HCT116 (cell line): ENCODE results near the gene SLC38A2. TPM values are rescaled to one million over a fixed set of nuclear protein-coding genes. Genes with fewer than 3 reads are reported as not detected.

ENCODE experiments used
- ATAC-seq: fragments of 200-7000 bp; cut with Tn5 transposase; 2 replicates; pipeline ENCODE4 v1.9.1; 2020; ENCODE audit warnings: mild to moderate bottlenecking, moderate library complexity
- BruUV-seq: library from RNA; stranded (reverse); fragments of 400-500 nt; replicated peaks from 2 replicates; lab custom pipeline; 2021; lab: Mats Ljungman, UMichigan
- CTCF ChIA-PET: fragments of 300-600 bp; sonication (Branson Sonifier 250); formaldehyde crosslinking; loops from one replicate; lab custom pipeline; 2021; ENCODE audit warnings: antibody characterized with exemption; lab: Charles Lee
- POLR2A ChIA-PET: fragments of 300-600, 350-600 bp; sonication (Branson Sonifier 250); formaldehyde crosslinking; loops from one replicate; lab custom pipeline; 2021; ENCODE audit warnings: antibody characterized with exemption; lab: Charles Lee
- RAD21 ChIA-PET, 2 experiments: fragments of 300-600 bp; sonication (Branson Sonifier 250); formaldehyde crosslinking; loops; one replicate each; lab custom pipeline; 2023; ENCODE audit warnings: low total read pairs in 2 of 2; ENCODE audit not compliant: uncharacterized antibody in 2 of 2, unreplicated experiment in 2 of 2, low non-redundant PET in 1 of 2; lab: Charles Lee
- DNase-seq: peaks from one replicate; pipeline ENCODE4 v3.0.0-alpha.2; 2010; ENCODE audit warnings: low read depth, low spot score
- H2AFZ ChIP-seq: fragments of 200-600 bp; shearing (Covaris generic), sonication (generic); 2 replicates; pipeline ENCODE4 v1.6.1; 2017; ENCODE audit warnings: low read depth, mixed run types, mixed read lengths, antibody characterized with exemption, low read length; ENCODE audit not compliant: poor library complexity, severe bottlenecking
- H3K27ac ChIP-seq: 2 replicates; pipeline ENCODE4 v1.5.1; 2012; ENCODE audit warnings: low read depth, low read length
- H3K27me3 ChIP-seq: fragments of 200-600 bp; sonication (generic); 2 replicates; pipeline ENCODE4 v1.6.1; 2016; ENCODE audit warnings: mixed run types, low read length, mixed read lengths; ENCODE audit not compliant: insufficient read depth
- H3K36me3 ChIP-seq, 2 experiments: fragments of 200-500 bp in 1 of 2; fragments of 200-600 bp in 1 of 2; sonication (Bioruptor generic) in 1 of 2; sonication (generic) in 1 of 2; 2 replicates each; pipeline versions ENCODE4 v1.5.1 to v1.6.1; 2014 to 2016; ENCODE audit warnings: low read length in 2 of 2, inconsistent platforms in 1 of 2, mixed read lengths in 1 of 2, mixed run types in 1 of 2; ENCODE audit not compliant: insufficient read depth in 2 of 2, control insufficient read depth in 1 of 2
- H3K4me1 ChIP-seq, 2 experiments: fragments of 200-600 bp in 1 of 2; sonication (generic) in 1 of 2; 2 replicates each; pipeline versions ENCODE4 v1.5.1 to v1.6.1; 2012 to 2017; ENCODE audit warnings: low read length in 2 of 2, inconsistent platforms in 1 of 2, mild to moderate bottlenecking in 1 of 2, mixed read lengths in 1 of 2, mixed run types in 1 of 2, moderate library complexity in 1 of 2; ENCODE audit not compliant: insufficient read depth in 2 of 2, control insufficient read depth in 1 of 2
- H3K4me2 ChIP-seq: fragments of 200-600 bp; sonication (generic); 2 replicates; pipeline ENCODE4 v1.6.1; 2017; ENCODE audit warnings: mixed run types, low read length, mixed read lengths
- H3K4me3 ChIP-seq, 2 experiments: fragments of 200-600 bp in 1 of 2; sonication (generic) in 1 of 2; replicated peaks in 1 of 2; 2 replicates each; pipeline ENCODE4 v1.5.1; 2011 to 2016; ENCODE audit warnings: low read length in 2 of 2, control low read depth in 1 of 2, low read depth in 1 of 2, mild to moderate bottlenecking in 1 of 2, mixed read lengths in 1 of 2, mixed run types in 1 of 2
- H3K79me2 ChIP-seq: fragments of 200-600 bp; sonication (generic); 2 replicates; pipeline ENCODE4 v1.6.1; 2017; ENCODE audit warnings: mild to moderate bottlenecking, mixed run types, low read length, moderate library complexity, mixed read lengths; ENCODE audit not compliant: insufficient read depth
- H3K9ac ChIP-seq: fragments of 200-600 bp; sonication (generic); 2 replicates; pipeline ENCODE4 v1.6.1; 2016; ENCODE audit warnings: low read length, mixed read lengths
- H3K9me2 ChIP-seq: fragments of 200-600 bp; sonication (generic), shearing (Covaris generic); 2 replicates; pipeline ENCODE4 v1.6.1; 2017; ENCODE audit warnings: mixed run types, mild to moderate bottlenecking, moderate library complexity; ENCODE audit not compliant: insufficient read depth
- H3K9me3 ChIP-seq, 2 experiments: fragments of 200-500 bp in 1 of 2; fragments of 200-600 bp in 1 of 2; sonication (Bioruptor generic) in 1 of 2; sonication (generic) in 1 of 2; 2 replicates each; pipeline ENCODE4 v1.6.1; 2014 to 2017; ENCODE audit warnings: low read length in 2 of 2, mixed read lengths in 2 of 2, inconsistent platforms in 1 of 2, low read depth in 1 of 2, mild to moderate bottlenecking in 1 of 2, mixed run types in 1 of 2, moderate library complexity in 1 of 2; ENCODE audit not compliant: control insufficient read depth in 1 of 2, insufficient read depth in 1 of 2
- H4K20me1 ChIP-seq: fragments of 200-600 bp; sonication (generic), shearing (Covaris generic); 2 replicates; pipeline ENCODE4 v1.6.1; 2017; ENCODE audit warnings: mixed run types, mild to moderate bottlenecking, moderate library complexity; ENCODE audit not compliant: insufficient read depth
- CEBPB ChIP-seq: IDR thresholded peaks from 2 replicates; pipeline ENCODE4 v1.6.1; 2012; ENCODE audit warnings: low read depth
- POLR2A ChIP-seq: IDR thresholded peaks from 2 replicates; pipeline ENCODE4 v1.7.0; 2011; ENCODE audit warnings: borderline replicate concordance; ENCODE audit not compliant: insufficient read depth, insufficient read length; ENCODE audit errors: extremely low read depth
- SIN3A ChIP-seq: IDR thresholded peaks from 2 replicates; pipeline ENCODE4 v1.6.1; 2012; ENCODE audit warnings: low read depth
- intact Hi-C: fragments of 100-400 bp; cut with micrococcal nuclease; formaldehyde crosslinking; loops from 2 replicates; pipeline ENCODE4 v1.10.0; 2022
- total RNA-seq: library from RNA; stranded (reverse); gene quantifications from one replicate; pipeline ENCODE4 v1.2.1, GENCODE V29; 2021; ENCODE audit not compliant: unreplicated experiment
- TF ChIP-seq, protein P1 (sequence below): IDR thresholded peaks from 2 replicates; pipeline ENCODE4 v1.6.1; 2012

SLC38A2 gene
- total RNA-seq, 1 experiment from 2014 or later, result 1,049 TPM

DNA sequence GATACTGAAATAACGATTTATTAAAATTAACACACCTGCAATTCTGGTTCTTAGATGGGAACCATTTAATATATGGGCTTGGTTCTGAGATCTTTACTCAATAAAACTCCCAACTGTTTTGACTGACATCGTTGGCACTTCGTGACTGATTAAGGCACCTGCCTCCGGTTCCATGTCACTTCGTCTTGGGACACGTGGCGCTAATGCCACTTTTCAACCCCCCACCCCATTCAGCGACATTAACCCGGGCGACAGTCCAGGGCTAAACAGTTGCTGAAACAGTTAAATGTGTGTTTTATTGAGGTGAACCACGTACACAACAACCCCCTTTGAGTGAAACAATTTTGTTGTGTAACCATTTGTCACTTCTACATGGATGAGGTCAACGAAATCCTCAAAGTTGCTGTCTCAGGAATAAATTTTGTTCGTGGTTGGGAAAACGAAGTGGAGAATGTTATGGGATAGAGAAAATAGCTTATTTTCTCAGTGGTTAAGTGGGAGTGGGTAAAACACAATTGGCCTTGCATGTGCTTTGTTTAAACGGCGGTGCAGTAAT lies 9.9 kb upstream of the SLC38A2 start:
- peaks cover 42 to 54% of the 10 kb centered on the region in 2 experiments for H3K4me1 ChIP-seq
- no peaks in the 10 kb centered on the region for H4K20me1 ChIP-seq
- ChIA-PET RAD21 (no interaction called here), POLR2A (interaction anchor here (0.8 to 1.6 kb wide), 3 partner anchors 9 to 171 kb away, joined by 3 to 4 read pairs (median 4); no protein-coding TSS in a partner anchor), CTCF (no interaction called here)
- H2AFZ ChIP-seq, result no peak overlapping the region
- H3K36me3 ChIP-seq, result no peaks in the 10 kb centered on the region
- peak overlapping the region; percentile 90 for H3K4me2 ChIP-seq
- TF ChIP-seq, protein P1, sequence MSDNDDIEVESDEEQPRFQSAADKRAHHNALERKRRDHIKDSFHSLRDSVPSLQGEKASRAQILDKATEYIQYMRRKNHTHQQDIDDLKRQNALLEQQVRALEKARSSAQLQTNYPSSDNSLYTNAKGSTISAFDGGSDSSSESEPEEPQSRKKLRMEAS, result peak; percentile 0; the same call in 1 of the 2 replicates
- TF ChIP-seq POLR2A, result peak; percentile 43
- no peak for TF ChIP-seq SIN3A
- TSS peak; percentile 93 for BruUV-seq
- H3K4me3 ChIP-seq, result peak overlapping the region; percentile 68 to 74
- no peaks in the 10 kb centered on the region for H3K9me2 ChIP-seq
- no peak for DNase-seq
- H3K27me3 ChIP-seq, result no peaks in the 10 kb centered on the region
- H3K9me3 ChIP-seq, result no peaks in the 10 kb centered on the region
- H3K9ac ChIP-seq, result peak overlapping the region; percentile 89
- H3K79me2 ChIP-seq, result peaks cover 24% of the 10 kb centered on the region
- peak overlapping the region; percentile 98 for H3K27ac ChIP-seq
- intact Hi-C loops, result no loop called here
- ATAC-seq, result no peak

DNA sequence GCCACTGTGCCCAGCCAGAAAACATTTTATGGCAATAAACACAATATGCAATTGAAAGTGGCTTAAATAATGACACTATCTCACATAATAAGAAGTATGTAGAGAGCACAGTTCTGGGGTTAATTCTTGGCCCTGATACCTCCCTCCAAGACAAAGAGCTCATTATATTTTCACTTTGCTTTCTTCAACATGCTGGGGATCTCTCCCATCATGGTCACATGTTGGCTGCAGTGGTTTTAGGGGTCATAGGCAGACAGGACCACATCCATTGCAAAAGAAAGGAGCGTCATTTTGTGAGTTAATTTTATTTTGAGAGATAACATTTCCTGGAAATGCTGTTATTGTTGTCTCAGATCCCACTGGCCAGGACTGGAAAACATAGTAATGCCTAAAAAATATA lies 8.3 kb upstream of the SLC38A2 start:
- no TSS peak for BruUV-seq
- Histone ChIP-seq H3K9me3 (no peaks in the 10 kb centered on the region), H3K4me3 (no peak overlapping the region), H3K79me2 (peaks cover 21% of the 10 kb centered on the region), H3K4me2 (no peak overlapping the region), H3K27me3 (no peaks in the 10 kb centered on the region), H4K20me1 (no peaks in the 10 kb centered on the region), H2AFZ (no peak overlapping the region), H3K9me2 (no peaks in the 10 kb centered on the region), H3K4me1 (peaks cover 28 to 47% of the 10 kb centered on the region in 2 experiments), H3K36me3 (no peaks in the 10 kb centered on the region), H3K27ac (no peak overlapping the region), H3K9ac (no peak overlapping the region)
- intact Hi-C loops, result no loop called here
- CTCF ChIA-PET, result no interaction called here
- POLR2A ChIA-PET, result interaction anchor here (0.9 to 1.6 kb wide), 3 partner anchors 8 to 175 kb away, joined by 3 to 4 read pairs (median 3); no protein-coding TSS in a partner anchor
- RAD21 ChIA-PET, result no interaction called here
- no peak for TF ChIP-seq CEBPB
- DNase-seq, result no peak
- no peak for ATAC-seq
